ENCODE measurements around the gene JAKMIP2. TPM values are rescaled to one million over a fixed set of nuclear protein-coding genes. Genes with fewer than 3 reads are reported as not detected.

JAKMIP2 gene
- total and polyA plus RNA-seq, 10 of the 15 experiments (the other 5 are each of a cell fraction or from before 2014, with no cell fraction given) = 0.51 to 1.8 (median 0.89) TPM

DNA sequence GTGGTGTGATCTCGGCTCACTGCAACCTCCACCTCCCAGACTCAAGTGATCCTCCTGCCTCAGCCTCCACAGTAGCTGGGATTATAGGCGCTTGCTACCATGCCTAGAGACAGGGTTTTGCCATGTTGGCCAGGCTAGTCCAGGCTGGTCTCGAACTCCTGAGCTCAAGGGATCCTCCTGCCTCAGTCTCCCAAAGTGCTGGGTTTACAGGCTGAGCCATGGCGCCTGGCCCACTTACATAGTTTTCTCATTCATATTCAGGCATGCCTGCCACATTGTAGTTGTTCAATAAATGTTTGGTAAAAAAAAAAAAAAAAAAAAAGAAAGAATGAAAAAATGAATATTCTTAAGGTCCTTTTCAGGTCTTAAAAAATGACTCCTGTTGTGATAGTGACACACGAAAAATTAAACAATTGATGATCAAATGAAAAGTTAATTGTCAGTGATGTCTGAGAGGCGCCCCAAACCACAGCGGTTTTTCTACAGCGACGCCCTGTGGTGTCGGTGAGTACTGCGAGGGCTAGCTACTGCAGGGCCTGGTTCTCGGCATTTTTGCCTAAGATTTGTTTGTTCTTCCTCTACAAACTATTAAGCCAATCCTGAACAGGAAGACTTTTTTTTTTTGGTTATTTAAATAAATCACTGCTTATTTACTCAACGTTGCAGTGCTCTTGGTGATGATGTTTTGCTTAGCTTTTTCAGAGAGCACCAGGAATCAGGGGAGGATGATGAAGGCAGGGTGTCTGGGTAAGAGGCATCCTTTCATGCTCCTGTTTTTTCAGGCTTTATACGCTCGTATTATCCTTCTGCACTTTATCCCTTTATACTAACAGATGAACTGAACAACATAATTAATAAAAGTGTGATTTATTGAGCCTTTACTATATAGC lies 205.6 kb downstream of the JAKMIP2 start:
- no peak overlapping the region for H3K27ac ChIP-seq (ENCODE audit: control insufficient read depth, insufficient read depth)
- TF ChIP-seq BCL11A (IDR thresholded peaks at IDR 0.05; ENCODE audit: low read depth, low read length) = no peak
- no peak for TF ChIP-seq RFX5 (IDR thresholded peaks at IDR 0.05; ENCODE audit: low read depth, low read length)
- TF ChIP-seq, protein P1, sequence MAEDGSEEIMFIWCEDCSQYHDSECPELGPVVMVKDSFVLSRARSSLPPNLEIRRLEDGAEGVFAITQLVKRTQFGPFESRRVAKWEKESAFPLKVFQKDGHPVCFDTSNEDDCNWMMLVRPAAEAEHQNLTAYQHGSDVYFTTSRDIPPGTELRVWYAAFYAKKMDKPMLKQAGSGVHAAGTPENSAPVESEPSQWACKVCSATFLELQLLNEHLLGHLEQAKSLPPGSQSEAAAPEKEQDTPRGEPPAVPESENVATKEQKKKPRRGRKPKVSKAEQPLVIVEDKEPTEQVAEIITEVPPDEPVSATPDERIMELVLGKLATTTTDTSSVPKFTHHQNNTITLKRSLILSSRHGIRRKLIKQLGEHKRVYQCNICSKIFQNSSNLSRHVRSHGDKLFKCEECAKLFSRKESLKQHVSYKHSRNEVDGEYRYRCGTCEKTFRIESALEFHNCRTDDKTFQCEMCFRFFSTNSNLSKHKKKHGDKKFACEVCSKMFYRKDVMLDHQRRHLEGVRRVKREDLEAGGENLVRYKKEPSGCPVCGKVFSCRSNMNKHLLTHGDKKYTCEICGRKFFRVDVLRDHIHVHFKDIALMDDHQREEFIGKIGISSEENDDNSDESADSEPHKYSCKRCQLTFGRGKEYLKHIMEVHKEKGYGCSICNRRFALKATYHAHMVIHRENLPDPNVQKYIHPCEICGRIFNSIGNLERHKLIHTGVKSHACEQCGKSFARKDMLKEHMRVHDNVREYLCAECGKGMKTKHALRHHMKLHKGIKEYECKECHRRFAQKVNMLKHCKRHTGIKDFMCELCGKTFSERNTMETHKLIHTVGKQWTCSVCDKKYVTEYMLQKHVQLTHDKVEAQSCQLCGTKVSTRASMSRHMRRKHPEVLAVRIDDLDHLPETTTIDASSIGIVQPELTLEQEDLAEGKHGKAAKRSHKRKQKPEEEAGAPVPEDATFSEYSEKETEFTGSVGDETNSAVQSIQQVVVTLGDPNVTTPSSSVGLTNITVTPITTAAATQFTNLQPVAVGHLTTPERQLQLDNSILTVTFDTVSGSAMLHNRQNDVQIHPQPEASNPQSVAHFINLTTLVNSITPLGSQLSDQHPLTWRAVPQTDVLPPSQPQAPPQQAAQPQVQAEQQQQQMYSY (CRISPR knock-in tag; IDR thresholded peaks at IDR 0.05) = no peak
- TF ChIP-seq TCF7 (IDR thresholded peaks at IDR 0.05; ENCODE audit: borderline replicate concordance) = no peak
- TF ChIP-seq EED (IDR thresholded peaks at IDR 0.05; ENCODE audit: low read depth) = no peak
- no peak for TF ChIP-seq KDM1A (IDR thresholded peaks at IDR 0.05; ENCODE audit: borderline replicate concordance)
- no peak for TF ChIP-seq NFYA (IDR thresholded peaks at IDR 0.05; ENCODE audit: borderline replicate concordance, low read depth, low read length)
- peak; percentile 54; the same call in 1 of the 2 replicates for TF ChIP-seq SMC3 (IDR thresholded peaks at IDR 0.05; ENCODE audit: borderline replicate concordance, low read length)
- no peak for TF ChIP-seq ZSCAN29 (IDR thresholded peaks at IDR 0.05)
- no peak for TF ChIP-seq SREBF2 (IDR thresholded peaks at IDR 0.05; ENCODE audit: low read length)
- no peak for TF ChIP-seq STAT1 (conservative IDR thresholded peaks at IDR 0.05)
- peak; percentile 16; the same call in 1 of the 2 replicates for TF ChIP-seq YY1 (IDR thresholded peaks at IDR 0.05; ENCODE audit: low read depth, low read length)
- no peak for TF ChIP-seq TAF1 (IDR thresholded peaks at IDR 0.05; ENCODE audit: borderline replicate concordance, low read depth, low read length)
- no peak for TF ChIP-seq IRF4 (IDR thresholded peaks at IDR 0.05; ENCODE audit: low read depth, low read length)
- no peak for TF ChIP-seq PML (IDR thresholded peaks at IDR 0.05; ENCODE audit: low read length)
- no peak for TF ChIP-seq CBFB (IDR thresholded peaks at IDR 0.05; ENCODE audit: low read depth)
- TF ChIP-seq, protein P2, sequence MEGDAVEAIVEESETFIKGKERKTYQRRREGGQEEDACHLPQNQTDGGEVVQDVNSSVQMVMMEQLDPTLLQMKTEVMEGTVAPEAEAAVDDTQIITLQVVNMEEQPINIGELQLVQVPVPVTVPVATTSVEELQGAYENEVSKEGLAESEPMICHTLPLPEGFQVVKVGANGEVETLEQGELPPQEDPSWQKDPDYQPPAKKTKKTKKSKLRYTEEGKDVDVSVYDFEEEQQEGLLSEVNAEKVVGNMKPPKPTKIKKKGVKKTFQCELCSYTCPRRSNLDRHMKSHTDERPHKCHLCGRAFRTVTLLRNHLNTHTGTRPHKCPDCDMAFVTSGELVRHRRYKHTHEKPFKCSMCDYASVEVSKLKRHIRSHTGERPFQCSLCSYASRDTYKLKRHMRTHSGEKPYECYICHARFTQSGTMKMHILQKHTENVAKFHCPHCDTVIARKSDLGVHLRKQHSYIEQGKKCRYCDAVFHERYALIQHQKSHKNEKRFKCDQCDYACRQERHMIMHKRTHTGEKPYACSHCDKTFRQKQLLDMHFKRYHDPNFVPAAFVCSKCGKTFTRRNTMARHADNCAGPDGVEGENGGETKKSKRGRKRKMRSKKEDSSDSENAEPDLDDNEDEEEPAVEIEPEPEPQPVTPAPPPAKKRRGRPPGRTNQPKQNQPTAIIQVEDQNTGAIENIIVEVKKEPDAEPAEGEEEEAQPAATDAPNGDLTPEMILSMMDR (IDR thresholded peaks at IDR 0.05 in 2 of 3, conservative IDR thresholded peaks at IDR 0.05 in 1 of 3; ENCODE audit: control insufficient read depth in 2 of 3, extremely low read depth in 1 of 3, insufficient read depth in 1 of 3, low read depth in 3 of 3, low read length in 3 of 3) = peak; percentile 75 to 81 (median 81)
- no peak for TF ChIP-seq CBX3 (IDR thresholded peaks at IDR 0.05; ENCODE audit: borderline replicate concordance, low read depth)

More for the DNA sequence above, 205.6 kb downstream of the JAKMIP2 start:
- no peaks in the 10 kb centered on the region for H3K9me3 ChIP-seq (replicated peaks; ENCODE audit: control insufficient read depth, insufficient read depth, low read length)
- H4K20me1 ChIP-seq (ENCODE audit: control insufficient read depth, insufficient read depth) = no peaks in the 10 kb centered on the region
- FAIRE-seq (no peak), ATAC-seq (peak; percentile 89), DNase-seq (ENCODE audit: low read depth, low spot score) (no peak)
- ChIA-PET SMC1A (ENCODE audit: uncharacterized antibody, unreplicated experiment) (interaction anchor here (0.6 to 4.4 kb wide), 11 partner anchors 22 to 1197 kb away, joined by 3 to 22 read pairs (median 3); no protein-coding TSS in a partner anchor), POLR2A (no interaction called here), RAD21 (ENCODE audit: unreplicated experiment) (interaction anchor here (0.7 to 1.5 kb wide), 8 partner anchors 17 to 1448 kb away, joined by 3 to 4 read pairs (median 3); no protein-coding TSS in a partner anchor), CTCF (interaction anchor here (0.7 to 4.5 kb wide), 26 partner anchors 10 to 388 kb away, joined by 3 to 44 read pairs (median 4); no protein-coding TSS in a partner anchor)
- no TSS peak for BruUV-seq (replicated peaks)
- no peak overlapping the region for H3K4me2 ChIP-seq (ENCODE audit: control insufficient read depth, insufficient read depth)
- no peak overlapping the region for H3K9ac ChIP-seq (ENCODE audit: control insufficient read depth, insufficient read depth, low read length)
- 26% methylated on average over 15 of the region's 15 CpGs for WGBS (ENCODE audit: insufficient coverage, insufficient replicate concordance, low lambda C conversion rate, missing lambda C conversion rate)
- no peaks in the 10 kb centered on the region for H3K36me3 ChIP-seq (ENCODE audit: control insufficient read depth in 2 of 2, insufficient read depth in 2 of 2, low read length in 1 of 2)
- H3K4me3 ChIP-seq = no peak overlapping the region
- H3K79me2 ChIP-seq (ENCODE audit: control insufficient read depth, insufficient read depth, low read length) = no peaks in the 10 kb centered on the region
- H3K27me3 ChIP-seq (replicated peaks in 1 of 2; ENCODE audit: control insufficient read depth in 2 of 2, insufficient read depth in 2 of 2, low read length in 1 of 2) = no peaks in the 10 kb centered on the region
- intact Hi-C loops (cut with micrococcal nuclease; ENCODE audit: unreplicated experiment) = loop anchor here (5.0 kb wide), 1 partner anchor 355 kb away; no protein-coding TSS in a partner anchor
- no peak overlapping the region for H2AFZ ChIP-seq (ENCODE audit: control insufficient read depth, low read depth, low read length)
- in situ Hi-C loops (cut with MboI) = loop anchor here (10.0 kb wide), 1 partner anchor 362 kb away; no protein-coding TSS in a partner anchor
- no peaks in the 10 kb centered on the region for H3K4me1 ChIP-seq (ENCODE audit: control insufficient read depth, insufficient read depth, low read length)

Data from GM12878 (cell line).